GM10266 (cell line): ENCODE measurements around the gene TPM4.
"Not testable (repeated sequence)": the region's sequence is repeated elsewhere in the genome, so short reads cannot be mapped to it uniquely, and the experiment has no call there.

Source experiments
- DNase-seq: peaks from one replicate; pipeline ENCODE4 v3.0.0; 2012; ENCODE audit errors: extremely low spot score
- TF ChIP-seq, protein P1 (sequence below): IDR thresholded peaks from 2 replicates; pipeline ENCODE4 v1.5.1; 2012; ENCODE audit warnings: mild to moderate bottlenecking, low read depth; ENCODE audit not compliant: control insufficient read depth, insufficient read depth; ENCODE audit errors: missing control alignments

The TPM4 gene

DNA sequence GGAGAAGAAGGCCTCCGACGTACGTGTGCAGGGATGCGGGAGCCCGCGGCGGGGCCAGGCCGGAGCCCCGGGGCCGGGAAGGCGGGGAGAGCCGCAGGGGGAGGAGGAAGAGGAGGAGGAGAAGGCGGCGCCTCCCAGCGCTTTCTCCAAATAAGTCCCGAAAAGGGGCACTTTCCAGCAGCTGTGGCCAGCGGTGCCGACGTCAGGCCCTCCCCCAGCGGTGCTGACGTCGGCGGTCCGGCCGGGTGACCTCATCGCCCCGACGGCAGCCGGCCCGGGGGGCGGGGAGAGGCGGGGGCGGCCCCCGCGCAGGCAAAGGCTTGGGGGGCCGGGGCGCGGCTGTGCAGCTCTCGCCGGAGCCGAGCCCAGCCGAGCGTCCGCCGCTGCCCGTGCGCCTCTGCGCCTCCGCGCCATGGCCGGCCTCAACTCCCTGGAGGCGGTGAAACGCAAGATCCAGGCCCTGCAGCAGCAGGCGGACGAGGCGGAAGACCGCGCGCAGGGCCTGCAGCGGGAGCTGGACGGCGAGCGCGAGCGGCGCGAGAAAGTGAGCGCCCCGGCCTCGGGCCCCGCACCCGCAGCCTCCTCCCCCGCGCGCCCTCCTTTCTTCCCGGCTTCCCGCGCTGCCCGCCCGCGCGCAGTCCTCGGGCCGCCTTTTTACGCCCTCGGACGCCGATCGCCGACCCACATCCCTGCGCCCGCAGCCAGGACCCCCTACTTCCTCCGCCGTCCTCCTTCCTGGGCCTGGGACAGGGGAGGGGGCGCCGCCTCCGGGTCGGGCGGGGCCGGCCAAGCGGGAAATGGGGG is at the start of gene TPM4:
Gene TPM4 (plus strand): TSS at position 342 of the 804 bp plus-strand sequence. CDS start 71 bp downstream, at position 413.
- peak; percentile 94 for DNase-seq
- TF ChIP-seq, protein P1, sequence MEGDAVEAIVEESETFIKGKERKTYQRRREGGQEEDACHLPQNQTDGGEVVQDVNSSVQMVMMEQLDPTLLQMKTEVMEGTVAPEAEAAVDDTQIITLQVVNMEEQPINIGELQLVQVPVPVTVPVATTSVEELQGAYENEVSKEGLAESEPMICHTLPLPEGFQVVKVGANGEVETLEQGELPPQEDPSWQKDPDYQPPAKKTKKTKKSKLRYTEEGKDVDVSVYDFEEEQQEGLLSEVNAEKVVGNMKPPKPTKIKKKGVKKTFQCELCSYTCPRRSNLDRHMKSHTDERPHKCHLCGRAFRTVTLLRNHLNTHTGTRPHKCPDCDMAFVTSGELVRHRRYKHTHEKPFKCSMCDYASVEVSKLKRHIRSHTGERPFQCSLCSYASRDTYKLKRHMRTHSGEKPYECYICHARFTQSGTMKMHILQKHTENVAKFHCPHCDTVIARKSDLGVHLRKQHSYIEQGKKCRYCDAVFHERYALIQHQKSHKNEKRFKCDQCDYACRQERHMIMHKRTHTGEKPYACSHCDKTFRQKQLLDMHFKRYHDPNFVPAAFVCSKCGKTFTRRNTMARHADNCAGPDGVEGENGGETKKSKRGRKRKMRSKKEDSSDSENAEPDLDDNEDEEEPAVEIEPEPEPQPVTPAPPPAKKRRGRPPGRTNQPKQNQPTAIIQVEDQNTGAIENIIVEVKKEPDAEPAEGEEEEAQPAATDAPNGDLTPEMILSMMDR = no peak

DNA sequence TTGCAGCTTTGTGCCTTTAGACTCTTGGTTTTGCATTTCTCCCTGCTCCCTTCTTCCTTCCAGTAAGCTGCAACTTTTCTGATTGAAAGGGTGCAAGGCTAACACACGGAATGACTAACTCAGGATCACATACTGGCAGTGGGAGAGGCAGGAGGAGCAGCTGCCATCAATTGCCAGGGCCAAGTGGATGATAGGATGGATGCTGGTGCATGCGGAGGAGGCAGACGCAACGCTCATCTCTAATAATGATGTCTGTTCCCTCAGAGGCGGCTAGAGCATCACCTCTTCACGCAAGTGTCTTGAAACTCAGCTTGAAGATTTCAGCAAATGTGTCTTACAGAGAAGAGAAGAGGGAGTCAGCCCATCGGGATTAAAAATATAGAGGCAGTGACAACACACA is 49.5 kb upstream of the TPM4 start:
- TF ChIP-seq, protein P1 = no peak

DNA sequence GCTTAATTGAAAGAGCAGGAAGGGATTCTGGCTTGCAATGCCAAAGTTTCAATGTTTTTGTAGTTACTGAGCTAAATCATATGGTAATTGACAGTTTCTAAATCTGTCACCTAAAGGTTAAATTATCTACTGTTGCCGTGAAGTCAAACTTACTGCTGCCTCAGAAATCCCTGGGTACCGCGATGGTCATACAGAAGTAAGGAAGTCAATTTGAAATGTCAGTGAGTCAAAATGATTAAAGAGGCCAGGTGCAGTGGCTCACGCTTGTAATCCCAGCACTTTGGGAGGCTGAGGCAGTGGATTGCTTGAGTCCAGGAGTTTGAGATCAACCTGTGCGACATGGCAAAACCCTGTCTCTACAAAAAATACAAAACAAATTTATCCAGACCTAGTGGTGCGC is 48.8 kb upstream of the TPM4 start:
- TF ChIP-seq, protein P1 = no peak
- DNase-seq = no peak

More for the DNA sequence above, 49.5 kb upstream of the TPM4 start:
- DNase-seq = no peak

DNA sequence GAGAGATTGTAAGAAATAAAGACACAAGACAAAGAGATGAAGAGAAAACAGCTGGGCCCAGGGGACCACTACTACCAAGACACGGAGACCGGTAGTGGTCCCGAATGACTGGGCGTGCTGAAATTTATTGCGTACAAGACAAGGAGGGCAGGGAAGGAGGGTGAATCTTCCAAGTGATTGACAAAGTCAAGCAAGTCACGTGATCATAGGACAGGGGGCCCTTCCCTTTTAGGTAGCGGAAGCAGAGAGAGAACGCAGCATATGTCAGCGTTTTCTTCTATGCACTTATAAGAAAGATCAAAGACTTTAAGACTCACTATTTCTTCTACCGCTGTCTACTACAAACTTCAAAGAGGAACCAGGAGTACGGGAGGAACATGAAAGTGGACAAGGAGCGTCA is 46.1 kb upstream of the TPM4 start:
- not testable (repeated sequence) for DNase-seq

DNA sequence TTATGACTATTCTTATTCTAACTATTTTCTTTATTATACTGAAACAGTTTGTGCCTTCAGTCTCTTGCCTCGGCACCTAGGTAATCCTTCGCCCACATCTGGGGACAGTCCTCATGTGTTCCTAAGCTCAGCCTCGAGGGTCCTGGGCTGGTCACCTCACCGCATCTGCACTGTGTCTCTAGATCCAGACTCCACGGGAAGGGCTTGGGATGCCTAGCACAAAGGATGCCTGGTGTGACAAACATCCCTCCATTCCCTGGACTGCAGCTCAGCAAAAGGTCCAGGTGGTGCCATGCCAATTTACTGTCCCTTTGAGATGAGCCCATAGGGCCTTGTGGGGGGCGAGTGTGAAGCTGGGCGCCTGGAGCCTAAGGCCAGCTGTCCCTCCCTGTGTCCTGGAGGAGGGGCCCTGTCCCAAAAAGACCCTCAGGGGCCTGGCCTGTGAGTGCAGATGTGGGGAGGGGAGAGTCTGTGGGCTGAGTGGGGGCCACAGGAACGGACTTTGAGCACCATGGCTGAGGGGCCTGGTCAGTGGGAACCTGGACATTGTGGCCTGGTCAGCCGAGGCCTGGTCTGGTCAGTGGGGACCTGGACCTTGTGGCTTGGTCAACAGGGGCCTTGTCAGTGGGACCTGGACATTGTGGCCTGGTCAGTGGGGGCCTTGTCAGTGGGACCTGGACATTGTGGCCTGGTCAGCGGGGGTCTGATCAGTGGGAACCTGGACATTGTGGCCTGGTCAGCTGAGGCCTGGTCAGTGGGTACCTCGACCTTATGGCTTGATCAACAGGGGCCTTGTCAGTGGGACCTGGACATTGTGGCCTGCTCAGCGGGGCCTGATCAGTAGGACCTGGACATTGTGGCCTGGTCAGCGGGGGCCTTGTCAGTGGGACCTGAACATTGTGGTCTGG is 45.1 kb upstream of the TPM4 start:
- DNase-seq = no peak
- TF ChIP-seq, protein P1 = no peak

DNA sequence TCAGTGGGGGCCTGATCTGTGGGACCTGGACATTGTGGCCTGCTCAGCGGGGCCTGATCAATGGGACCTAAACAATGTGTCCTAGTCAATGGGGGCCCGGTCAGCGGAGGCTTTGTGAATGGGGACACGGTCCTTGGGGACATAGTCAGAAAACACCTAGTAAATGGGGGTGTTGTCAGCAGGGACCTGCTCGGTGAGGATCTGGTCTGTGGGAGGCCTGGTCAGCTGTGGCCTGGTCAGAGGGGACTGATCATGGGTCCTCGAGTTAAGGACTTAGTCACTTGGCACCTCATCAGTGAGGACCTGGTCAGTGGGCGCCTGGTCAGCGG is 44.5 kb upstream of the TPM4 start:
- no peak for DNase-seq
- TF ChIP-seq, protein P1 = no peak

DNA sequence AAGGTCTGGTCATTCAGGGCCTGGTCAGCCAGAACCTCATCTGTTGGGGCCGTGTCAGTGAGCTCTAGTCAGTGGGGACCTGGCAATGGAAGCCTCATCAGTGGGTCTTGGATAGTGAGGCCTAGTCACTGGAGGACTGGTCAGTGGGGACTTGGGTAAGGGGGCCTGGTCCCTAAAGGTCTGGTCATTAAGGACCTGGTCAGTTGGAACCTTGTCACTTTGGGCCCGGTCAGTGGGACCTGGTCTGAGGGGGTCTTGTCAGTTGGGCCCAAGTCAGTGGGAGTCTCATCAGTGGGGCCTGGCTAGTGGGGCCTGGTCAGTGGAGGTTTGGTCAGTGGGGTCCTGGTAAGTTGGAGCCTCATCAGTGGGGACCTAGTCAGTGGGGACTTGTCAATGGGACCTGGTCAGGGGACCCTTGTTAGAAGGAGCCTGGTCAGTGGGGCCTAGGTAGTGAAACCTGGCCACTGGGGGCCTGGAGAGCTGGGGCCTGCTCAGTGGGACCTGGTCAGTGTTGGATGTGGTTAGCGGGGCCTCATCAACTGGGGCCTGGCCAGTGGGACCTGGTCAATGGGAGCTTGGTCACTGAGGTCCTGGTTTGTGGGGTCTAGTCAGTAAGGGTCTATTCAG is 43.7 kb upstream of the TPM4 start:
- no peak for DNase-seq
- TF ChIP-seq, protein P1 = no peak
